Endodermal cell (in vitro differentiated cells): ENCODE results near the gene NINJ1. TPM values are rescaled to one million over a fixed set of nuclear protein-coding genes. Genes with fewer than 3 reads are reported as not detected.

Source experiments
- DNase-seq: peaks from one replicate; pipeline ENCODE4 v3.0.0-alpha.2; 2017
- H3K27ac ChIP-seq: 2 replicates; pipeline ENCODE4 v1.5.1; 2013; ENCODE audit warnings: mild to moderate bottlenecking, low read depth, low read length, moderate library complexity
- H3K27me3 ChIP-seq: 2 replicates; pipeline ENCODE4 v1.6.1; 2013; ENCODE audit warnings: mild to moderate bottlenecking, low read length, moderate library complexity; ENCODE audit not compliant: insufficient read depth, control insufficient read depth, poor library complexity, severe bottlenecking
- H3K36me3 ChIP-seq: 2 replicates; pipeline ENCODE4 v1.7.0; 2013; ENCODE audit warnings: mild to moderate bottlenecking, low read length, moderate library complexity; ENCODE audit not compliant: control insufficient read depth, insufficient read depth
- H3K4me1 ChIP-seq: one replicate; pipeline ENCODE4 v1.7.0; 2013; ENCODE audit warnings: low read length; ENCODE audit not compliant: control insufficient read depth, insufficient read depth
- H3K4me3 ChIP-seq: 2 replicates; pipeline ENCODE4 v1.5.1; 2013; ENCODE audit warnings: mild to moderate bottlenecking, low read length, moderate library complexity
- H3K9ac ChIP-seq: 2 replicates; pipeline ENCODE4 v1.6.1; 2013; ENCODE audit warnings: mild to moderate bottlenecking, low read length, moderate library complexity; ENCODE audit not compliant: poor library complexity, severe bottlenecking; ENCODE audit errors: extremely low read depth
- H3K9me3 ChIP-seq: 2 replicates; pipeline ENCODE4 v1.6.1; 2013; ENCODE audit warnings: mild to moderate bottlenecking, low read length, moderate library complexity; ENCODE audit not compliant: control insufficient read depth
- H3K27ac Mint-ChIP-seq: 2 replicates; pipeline ENCODE4 v1.8.0; 2020; ENCODE audit warnings: mixed read lengths
- H3K27me3 Mint-ChIP-seq: 2 replicates; pipeline ENCODE4 v1.8.0; 2021; ENCODE audit warnings: mild to moderate bottlenecking, mixed read lengths; ENCODE audit not compliant: insufficient read depth
- H3K36me3 Mint-ChIP-seq: 2 replicates; pipeline ENCODE4 v1.8.0; 2020; ENCODE audit warnings: low read depth, mixed read lengths
- H3K4me1 Mint-ChIP-seq: 2 replicates; pipeline ENCODE4 v1.8.0; 2020; ENCODE audit warnings: mixed read lengths
- H3K4me3 Mint-ChIP-seq: 2 replicates; pipeline ENCODE4 v1.8.0; 2020; ENCODE audit warnings: mild to moderate bottlenecking, moderate library complexity, mixed read lengths
- H3K9me3 Mint-ChIP-seq: 2 replicates; pipeline ENCODE4 v1.8.0; 2020; ENCODE audit warnings: mild to moderate bottlenecking, mixed read lengths
- CTCF ChIP-seq: fragments of 200-600 bp; sonication (generic); conservative IDR thresholded peaks from 2 replicates; pipeline ENCODE4 v1.5.0; 2021; ENCODE audit warnings: antibody characterized with exemption, mild to moderate bottlenecking
- WGBS, 2 experiments: methylation state at CpG; one replicate each; pipeline versions ENCODE4 v1.1.5 to v1.1.7; 2013; ENCODE audit warnings: missing lambda C conversion rate in 2 of 2, mixed read lengths in 1 of 2; ENCODE audit not compliant: insufficient coverage in 1 of 2, insufficient read length in 1 of 2; 5-methylcytosine and 5-hydroxymethylcytosine counted together
- total RNA-seq, 2 donors: library from RNA; stranded (reverse); fragmentation: NEBNext Ultra II Directional in 1 of 2; extraction: Animal tissue kit (Norgen Biotek cat#: 25700) in 1 of 2; gene quantifications; 2 replicates in 1 of 2; 3 replicates in 1 of 2; pipeline ENCODE4 v1.2.1, GENCODE V29; 2021

The NINJ1 gene
- total RNA-seq, 2 donors from 2014 or later = 24.2 to 32.0 TPM

GRCh38 chr9:93177676-93178075 is 43.6 kb upstream of the NINJ1 start:
- H3K4me1 ChIP-seq = no peaks in the 10 kb centered on the region
- WGBS, 2 experiments = 81 to 89% methylated on average over 3 to 5 of the region's 6 CpGs
- no peaks in the 10 kb centered on the region for H3K9me3 ChIP-seq
- TF ChIP-seq CTCF = no peak
- H3K4me3 Mint-ChIP-seq = no peak overlapping the region
- DNase-seq = no peak
- no peak overlapping the region for H3K4me3 ChIP-seq
- H3K4me1 Mint-ChIP-seq = peaks cover 4% of the 10 kb centered on the region
- H3K9ac ChIP-seq = no peak overlapping the region
- H3K27ac ChIP-seq = no peak overlapping the region
- peaks cover 21% of the 10 kb centered on the region for H3K27me3 Mint-ChIP-seq
- H3K36me3 Mint-ChIP-seq = no peaks in the 10 kb centered on the region
- no peak overlapping the region for H3K27ac Mint-ChIP-seq
- H3K36me3 ChIP-seq = no peaks in the 10 kb centered on the region
- H3K27me3 ChIP-seq = peaks cover 14% of the 10 kb centered on the region
- no peaks in the 10 kb centered on the region for H3K9me3 Mint-ChIP-seq

GRCh38 chr9:93174976-93175375 is 40.9 kb upstream of the NINJ1 start:
- no peak for TF ChIP-seq CTCF
- Histone ChIP-seq H3K4me1 (no peaks in the 10 kb centered on the region), H3K4me3 (no peak overlapping the region), H3K27ac (no peak overlapping the region), H3K9ac (no peak overlapping the region), H3K36me3 (no peaks in the 10 kb centered on the region), H3K27me3 (no peaks in the 10 kb centered on the region), H3K9me3 (no peaks in the 10 kb centered on the region)
- Mint-ChIP-seq H3K27ac (no peak overlapping the region), H3K27me3 (no peaks in the 10 kb centered on the region), H3K36me3 (no peaks in the 10 kb centered on the region), H3K9me3 (no peaks in the 10 kb centered on the region), H3K4me3 (no peak overlapping the region), H3K4me1 (peaks cover 8% of the 10 kb centered on the region)
- DNase-seq = no peak
- 89 to 93% methylated on average over 3 of the region's 3 CpGs for WGBS, 2 experiments

GRCh38 chr9:93173365-93174051 is 39.5 kb upstream of the NINJ1 start:
- no peaks in the 10 kb centered on the region for H3K9me3 Mint-ChIP-seq
- no peak for DNase-seq
- Histone ChIP-seq H3K27me3 (no peaks in the 10 kb centered on the region), H3K27ac (no peak overlapping the region), H3K36me3 (no peaks in the 10 kb centered on the region), H3K9me3 (no peaks in the 10 kb centered on the region), H3K4me1 (no peaks in the 10 kb centered on the region), H3K9ac (no peak overlapping the region), H3K4me3 (no peak overlapping the region)
- H3K36me3 Mint-ChIP-seq = no peaks in the 10 kb centered on the region
- H3K4me1 Mint-ChIP-seq = peaks cover 8% of the 10 kb centered on the region
- 90 to 91% methylated on average over 10 to 12 of the region's 12 CpGs for WGBS, 2 experiments
- H3K4me3 Mint-ChIP-seq = no peak overlapping the region
- TF ChIP-seq CTCF = no peak
- no peak overlapping the region for H3K27ac Mint-ChIP-seq
- no peaks in the 10 kb centered on the region for H3K27me3 Mint-ChIP-seq
